NK-92 (cell line): ENCODE measurements around the gene LOX.
"Not testable (repeated sequence)": the region's sequence is repeated elsewhere in the genome, so short reads cannot be mapped to it uniquely, and the experiment has no call there.

Source experiments
- DNase-seq: peaks from one replicate; lab custom pipeline; 2025; ENCODE audit not compliant: unreplicated experiment; lab: John Stamatoyannopoulos, UW

LOX gene

DNA sequence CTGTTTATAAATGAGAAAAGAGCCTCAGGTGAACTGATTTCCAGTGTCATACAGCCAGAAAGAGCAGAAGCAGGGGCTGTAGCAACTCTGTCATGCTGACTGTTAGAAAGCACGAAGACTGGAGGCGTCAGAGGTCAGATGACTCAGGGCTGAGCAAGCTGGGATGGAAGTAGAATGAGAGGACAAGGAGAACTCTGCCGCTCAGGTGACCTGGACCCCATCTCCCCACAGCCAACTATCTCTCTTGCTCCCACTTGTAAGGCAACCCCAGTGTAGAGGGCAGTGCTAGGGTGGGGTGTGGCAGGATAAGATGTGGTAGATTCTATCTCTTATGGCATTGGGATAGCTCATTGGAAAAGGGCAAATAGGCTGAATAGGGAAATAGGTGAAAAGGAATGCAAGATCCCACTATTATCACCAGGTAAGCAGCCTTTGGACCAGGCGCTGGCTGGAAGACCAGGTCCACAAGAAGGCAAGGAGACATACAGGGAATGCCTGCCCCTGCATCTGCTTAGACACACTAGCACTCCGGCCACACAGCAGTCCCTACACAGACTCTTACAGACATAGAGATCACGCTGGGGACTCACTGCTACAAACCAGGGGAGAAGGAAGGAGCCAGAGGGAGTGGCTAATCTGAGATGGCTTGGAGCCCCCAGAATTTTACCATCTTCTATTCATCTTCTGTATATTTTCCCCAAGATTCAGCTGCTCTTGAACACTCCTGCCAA is 21.2 kb upstream of the LOX start:
- DNase-seq, result no peak

DNA sequence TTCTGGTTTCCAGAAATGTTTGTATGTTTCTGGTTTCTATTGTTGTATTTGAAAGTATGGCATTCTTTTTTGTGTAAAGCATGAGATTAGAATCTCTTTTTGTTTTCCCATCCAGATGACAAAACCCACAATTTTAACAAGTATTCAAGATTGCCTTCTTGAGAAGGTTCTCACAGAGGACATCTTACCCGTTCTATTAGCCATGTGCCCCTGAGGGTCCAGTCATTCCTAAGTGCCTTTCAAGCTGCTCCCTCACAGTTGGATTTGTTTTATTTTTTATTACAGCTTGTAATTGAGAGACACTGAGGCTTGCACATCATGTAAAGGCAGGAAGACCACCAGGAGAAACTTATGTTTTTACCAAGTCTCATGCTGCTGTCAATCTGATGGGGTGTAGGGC is 19.3 kb upstream of the LOX start:
- DNase-seq, result no peak

DNA sequence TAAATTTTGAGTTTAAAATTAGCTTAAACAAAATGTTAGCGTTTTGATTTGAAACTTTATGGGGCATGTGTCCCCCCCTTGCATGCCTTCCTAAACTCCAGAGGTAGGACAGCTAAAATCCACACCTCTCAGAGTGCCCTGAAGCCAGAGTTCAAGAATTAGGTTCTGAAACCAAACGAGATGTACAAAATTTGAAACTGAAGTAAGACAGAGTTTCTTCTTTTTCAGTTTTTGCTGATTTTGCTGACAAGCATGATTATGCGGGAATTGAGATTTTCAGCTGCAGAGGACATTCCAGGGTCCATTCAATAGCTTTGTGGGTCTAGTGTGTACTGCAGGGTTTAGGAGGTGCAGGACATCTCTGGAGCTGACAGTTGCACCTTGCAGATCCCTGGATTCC is 17.1 kb upstream of the LOX start:
- DNase-seq, result no peak

DNA sequence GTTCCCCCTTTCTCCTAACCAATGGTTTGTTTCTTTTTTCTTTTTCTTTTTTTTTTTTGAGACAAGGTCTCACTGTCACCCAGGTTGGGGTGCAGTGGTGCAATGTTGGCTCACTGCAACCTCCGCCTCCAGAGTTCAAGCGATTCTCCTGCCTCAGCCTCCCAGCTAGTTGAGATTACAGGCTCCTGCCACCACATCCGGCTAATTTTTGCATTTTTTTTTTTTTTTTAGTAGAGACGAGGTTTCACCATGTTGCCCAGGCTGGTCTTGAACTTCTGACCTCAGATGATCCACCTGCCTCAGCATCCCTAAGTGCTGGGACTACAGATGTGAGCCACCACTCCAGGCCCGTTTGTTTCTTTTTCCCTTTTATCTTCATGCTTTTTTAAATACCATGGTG is 16.2 kb upstream of the LOX start:
- not testable (repeated sequence) for DNase-seq

DNA sequence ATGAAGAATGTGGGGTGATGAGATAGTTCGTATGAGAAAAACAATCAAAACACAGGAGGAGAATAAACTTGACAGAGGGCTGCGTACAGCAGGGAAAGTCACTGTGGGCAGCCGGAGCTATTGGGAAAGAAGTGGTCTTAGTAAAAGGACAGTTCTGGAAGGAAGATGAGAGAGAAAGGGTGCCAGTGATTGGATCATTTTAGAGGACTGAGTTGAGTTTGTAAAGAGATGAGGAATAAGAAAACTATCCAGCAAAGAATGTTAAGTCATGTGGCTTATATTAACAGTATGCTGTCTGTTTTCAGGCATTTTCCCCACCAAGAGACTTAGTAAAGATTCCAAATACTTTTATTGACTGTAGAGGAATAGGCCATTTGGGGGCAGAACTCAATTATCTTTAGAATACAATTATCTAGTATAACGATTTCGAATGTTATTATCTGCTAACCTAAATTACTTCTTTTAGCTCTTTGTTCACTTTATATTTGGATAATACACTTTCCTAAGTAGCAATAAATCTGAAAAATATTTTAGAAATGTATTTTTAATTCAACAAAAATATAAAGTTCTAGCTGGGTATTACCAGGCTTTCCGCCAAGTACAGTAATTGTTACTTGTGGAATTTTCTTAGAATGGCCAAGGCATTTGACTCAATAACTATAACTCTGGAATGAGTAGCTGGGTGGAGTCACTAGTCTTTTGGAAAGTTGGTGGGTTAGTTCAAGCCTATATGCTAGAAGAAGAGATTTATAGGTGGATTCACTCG is 15.5 kb upstream of the LOX start:
- DNase-seq, result no peak

DNA sequence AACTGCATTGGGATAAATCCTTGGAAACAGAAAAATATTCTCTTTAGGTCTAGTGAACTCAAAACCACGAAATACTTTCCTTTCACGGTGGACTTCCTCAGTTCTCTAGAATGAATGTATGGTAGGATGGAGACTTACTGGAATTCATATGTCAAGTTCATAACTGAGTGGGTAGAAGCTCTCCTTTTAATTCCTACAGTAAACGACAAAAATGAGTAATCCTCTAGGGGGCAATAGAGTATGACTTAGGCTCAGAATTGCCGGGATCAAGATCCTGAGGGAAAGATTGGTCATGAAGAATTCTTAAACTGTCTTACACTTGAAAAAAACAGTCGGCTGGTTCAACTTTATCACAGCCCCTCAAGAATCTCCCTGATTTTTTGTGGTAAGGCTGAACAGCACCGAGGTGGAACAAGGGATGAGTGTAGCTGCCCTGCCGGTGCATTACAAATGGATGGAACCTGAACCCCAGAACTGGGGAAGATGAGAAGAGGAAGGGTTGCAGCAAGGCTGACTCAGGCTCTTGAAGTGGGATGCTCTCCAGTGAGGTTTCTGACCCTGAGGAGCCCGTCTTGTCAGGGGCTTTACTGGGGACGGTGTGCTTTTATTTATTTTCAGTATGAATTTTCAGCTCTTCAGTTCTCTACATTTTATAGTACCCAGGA is 14.0 kb upstream of the LOX start:
- DNase-seq, result no peak

DNA sequence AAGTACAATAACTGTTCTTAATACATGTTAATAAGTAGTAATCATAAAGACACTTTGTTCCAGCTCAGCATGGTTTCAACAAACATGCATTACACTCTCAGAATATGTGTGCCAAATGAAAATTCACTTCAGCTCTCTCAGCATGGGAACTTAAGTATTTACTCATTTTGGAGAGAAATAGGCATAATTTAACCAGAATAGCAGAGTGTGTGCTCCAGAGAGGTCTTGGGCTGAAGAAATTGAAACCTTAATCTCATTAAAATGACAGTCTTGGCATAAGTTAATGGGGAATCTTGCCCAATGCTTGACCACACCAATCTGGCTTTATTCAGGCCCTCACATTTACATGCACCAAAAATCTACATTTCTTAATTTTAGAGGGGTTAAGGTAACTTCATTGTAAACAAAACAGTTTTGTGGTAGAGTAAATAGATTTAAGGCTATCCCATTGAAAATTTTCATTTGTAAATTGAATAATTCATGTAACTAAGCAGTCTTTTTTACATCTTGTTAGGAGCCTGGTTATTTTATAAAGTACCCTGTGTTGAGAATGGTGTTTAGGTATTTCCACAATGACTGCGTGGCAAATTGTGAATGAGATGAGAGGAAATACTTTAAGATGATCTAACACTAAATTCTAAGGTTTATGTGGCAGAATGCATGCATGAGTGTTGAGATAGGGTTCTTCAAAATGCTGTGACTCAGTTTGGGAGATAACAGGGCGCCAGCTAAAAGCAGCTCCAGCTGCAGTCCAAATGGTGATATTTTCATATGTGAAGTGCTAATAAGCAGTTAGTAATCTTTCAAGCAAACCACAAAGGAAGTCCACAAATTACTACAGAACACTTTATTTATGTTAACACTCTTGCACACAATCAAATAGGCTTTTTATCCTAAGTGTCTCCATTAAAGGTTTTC is 11.3 kb upstream of the LOX start:
- DNase-seq, result no peak

DNA sequence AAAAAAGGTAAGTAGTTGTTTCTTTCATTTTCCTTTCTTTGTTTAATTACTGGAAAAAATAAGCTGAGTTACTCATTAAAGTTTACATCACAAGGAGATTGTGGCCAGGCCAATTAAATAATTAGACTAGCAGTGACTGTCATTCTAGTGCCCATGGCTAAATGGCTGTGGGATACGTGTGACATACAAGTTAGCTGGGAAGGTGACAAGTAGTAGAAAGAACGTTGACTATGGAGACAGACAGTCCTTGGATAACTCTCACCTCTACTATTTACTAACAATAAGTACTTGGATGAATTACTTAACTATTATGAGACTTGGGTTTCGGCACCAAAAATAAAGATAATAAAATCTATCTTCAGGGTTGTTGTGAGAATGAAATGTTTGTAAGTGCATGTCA is 7.0 kb upstream of the LOX start:
- DNase-seq, result no peak

DNA sequence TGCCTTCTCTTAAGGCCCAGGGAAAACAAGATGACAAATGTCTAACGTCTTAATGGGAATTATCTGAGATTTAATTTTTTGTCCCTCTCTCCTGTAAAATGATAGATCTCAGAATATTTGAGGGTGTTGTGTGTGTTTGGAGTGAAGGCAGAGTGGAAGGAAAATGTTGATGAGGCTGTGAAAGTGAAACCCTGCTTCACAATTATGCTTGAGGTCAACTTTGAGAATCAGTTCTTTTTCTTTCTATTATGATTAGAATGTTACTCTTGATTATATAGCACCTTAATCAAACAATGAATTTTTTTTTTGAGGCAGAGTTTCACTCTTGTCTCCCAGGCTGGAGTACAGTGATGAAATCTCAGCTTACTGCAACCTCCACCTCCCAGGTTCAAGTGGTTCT is 5.5 kb upstream of the LOX start:
- no peak for DNase-seq

DNA sequence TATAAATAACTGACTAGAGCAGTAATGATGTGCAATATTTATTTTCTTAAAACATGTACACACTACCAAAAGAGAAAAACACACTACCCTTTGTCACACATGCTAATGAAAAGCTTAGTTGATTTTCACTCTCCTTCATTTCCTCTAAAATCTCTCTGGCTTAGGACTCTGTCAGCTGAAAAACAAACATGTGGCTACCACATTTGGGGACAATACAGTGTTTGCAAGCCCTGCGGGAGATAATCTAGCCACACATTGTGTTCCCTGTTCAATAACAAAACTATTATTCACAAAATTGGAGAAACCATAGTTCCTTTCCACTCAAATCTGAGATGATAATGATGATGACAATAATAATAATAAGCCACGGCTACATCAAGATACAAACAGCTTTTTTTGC is 3.5 kb upstream of the LOX start:
- no peak for DNase-seq

DNA sequence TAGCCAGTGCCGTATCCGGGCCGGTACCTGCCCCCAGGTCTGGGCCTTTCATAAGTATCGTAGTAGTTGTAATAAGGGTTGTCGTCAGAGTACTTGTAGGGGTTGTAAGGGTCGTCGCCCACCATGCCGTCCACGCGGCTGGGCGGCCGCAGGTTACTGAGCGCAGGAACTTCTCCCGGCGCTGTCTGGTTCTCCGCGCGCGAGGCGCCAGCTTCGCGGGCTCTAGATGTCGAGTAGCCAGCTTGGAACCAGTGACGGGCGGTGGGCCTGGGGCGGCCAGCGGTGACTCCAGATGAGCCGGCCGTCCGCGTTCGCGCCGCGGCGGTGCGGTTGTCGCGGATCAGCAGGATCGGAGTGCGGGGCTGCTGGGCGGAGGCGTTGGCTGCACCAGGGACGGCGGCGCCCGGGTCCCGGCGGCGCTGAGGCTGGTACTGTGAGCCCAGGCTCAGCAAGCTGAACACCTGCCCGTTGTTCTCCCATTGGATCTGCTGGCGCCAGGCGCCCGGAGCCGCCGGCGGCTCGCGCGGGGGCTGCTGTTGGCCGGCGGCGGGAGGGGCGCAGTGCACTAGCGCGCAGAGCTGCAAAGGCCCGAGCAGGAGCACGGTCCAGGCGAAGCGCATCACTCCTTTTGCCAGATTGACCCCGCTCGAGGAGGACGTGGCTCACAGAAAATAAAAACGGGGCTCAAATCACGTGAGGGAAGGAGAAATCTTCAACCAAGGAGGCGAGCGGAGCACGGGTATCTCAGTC is 518 bp downstream of the LOX start:
- no peak for DNase-seq

DNA sequence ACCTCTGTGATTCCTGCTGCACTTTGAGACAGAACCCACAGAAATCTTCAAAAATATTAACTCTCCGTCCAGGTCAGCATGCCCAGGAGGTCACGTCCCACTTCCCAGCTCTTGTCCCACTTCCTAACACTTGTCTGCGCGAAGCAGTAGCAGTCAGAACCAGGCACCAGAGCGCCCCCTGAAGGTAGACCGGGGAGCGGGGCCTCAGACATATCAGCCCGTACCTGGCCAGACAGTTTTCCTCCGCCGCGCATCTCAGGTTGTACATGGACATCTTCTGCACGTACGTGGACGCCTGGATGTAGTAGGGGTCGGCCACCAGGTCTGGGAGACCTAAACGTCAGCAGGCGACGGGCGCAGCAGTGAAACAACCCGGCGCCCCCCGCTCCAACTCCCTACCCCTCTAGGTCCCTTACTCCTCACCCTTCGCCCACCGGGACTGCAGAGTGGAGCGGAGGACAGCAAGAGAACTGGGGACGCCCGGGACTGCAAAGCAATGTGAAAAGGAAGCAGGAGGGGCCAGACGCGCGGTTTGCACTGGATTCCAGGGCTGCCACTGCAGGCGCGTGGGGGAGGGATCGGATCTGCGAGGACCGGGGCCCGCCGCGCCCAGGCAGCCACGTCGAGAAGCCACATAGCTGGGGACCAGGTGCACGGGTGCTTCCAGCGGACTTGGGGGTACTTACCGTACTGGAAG is 1.2 kb downstream of the LOX start:
- DNase-seq, result no peak

DNA sequence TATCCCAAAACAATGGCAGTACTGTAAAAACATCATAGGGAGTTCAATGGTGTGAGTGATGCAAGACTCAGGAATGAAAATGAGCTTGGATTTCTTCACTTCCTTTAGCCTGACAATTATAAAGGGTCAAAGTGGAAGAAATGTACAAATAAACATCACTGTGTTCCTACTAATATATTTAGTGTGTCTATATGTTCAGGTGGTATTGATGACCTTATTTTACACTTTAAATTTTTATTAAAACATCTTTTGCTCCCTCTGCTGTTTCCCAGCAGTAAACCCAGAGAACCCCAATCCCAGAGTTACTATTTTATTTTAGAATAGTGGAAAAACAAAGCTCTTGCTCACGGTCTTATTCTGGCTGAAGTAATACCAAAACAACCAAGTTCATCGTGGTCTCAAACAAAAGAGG is 2.0 kb downstream of the LOX start:
- no peak for DNase-seq

DNA sequence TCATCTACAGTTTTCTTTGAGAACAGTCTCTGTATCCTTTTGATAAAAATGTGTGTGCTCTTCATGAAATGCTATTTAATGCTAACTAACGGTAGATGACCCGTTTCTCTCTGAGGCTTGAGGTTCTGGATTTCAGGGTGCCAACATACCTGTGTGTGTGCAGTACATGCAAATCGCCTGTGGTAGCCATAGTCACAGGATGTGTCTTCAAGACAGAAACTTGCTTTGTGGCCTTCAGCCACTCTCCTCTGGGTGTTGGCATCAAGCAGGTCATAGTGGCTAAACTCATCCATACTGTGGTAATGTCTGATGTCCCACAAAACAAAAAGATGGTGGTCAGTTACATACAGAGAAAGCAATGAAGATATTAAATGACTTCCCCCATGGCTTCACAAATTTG is 4.2 kb downstream of the LOX start:
- no peak for DNase-seq

DNA sequence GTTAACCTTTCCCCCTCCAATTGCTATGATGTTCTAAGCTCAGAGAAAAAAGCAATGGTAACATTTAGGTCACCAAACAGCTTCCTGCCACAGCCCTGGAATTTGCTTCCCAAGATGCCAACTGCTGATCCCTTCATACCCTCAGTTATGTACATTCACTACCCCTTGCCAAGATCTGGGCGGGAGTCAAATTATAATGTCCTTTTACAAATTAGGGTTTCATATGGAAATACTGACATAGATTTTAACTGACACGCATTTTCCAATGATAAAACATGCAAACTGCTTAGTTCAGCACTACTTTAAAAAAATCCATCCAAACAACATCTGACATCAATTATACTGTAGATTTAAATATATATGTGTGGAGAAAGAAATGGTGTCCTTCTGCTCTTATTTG is 5.0 kb downstream of the LOX start:
- DNase-seq, result no peak

DNA sequence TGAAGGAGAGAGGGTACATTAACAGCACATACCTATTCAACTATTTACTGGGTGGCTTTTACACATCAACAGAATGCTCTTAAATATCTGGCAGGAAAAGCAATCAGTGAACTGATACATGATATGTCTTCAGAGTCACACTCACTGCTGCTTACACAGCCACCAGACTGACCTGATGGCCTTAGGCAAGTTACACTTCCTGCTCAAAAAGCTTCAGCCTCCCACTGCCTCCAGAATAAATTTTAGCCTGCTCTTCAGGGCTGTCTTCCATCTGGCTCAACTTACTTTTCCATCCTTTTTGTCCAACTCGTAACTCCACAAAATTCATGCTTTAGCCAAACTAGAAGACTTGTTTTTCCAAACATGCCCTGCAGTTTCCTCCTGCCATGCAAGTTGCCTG is 10.7 kb downstream of the LOX start:
- DNase-seq, result no peak

DNA sequence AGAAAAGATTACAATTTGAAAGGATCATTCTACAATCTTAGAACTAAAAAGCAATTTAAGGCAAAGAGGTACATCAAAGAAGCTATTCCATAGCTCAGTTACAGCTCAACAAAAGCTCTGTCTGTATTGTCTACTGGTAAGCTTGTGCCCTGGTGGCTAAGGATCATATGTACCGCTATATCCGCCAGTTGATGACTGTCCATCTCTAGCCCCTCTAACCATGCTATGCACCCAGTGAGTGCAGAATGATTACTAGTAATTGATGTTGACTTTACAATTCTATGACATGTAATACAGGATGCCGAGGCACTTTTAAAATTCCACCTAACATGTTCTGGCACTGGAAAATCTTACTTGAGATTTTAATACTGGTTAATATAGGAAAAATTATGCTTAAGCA is 13.1 kb downstream of the LOX start:
- no peak for DNase-seq

DNA sequence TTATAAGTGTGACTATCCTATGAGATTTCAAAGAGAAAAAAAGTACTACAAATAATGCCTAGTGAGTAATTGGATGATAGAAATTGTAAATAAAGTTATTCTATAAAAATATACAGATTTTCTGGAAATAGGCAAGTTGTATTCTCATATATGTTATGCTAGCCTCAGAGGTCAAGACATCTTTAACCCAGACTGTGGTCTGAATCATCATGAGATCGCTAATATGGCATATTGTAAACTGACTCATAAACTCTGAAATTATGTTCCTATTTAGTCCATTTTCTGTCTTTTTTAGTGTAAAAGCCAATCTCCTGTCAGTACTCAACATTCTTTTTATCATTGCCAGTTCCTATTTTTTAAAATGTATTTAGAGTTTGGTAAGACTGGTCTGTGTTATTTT is 14.2 kb downstream of the LOX start:
- DNase-seq, result no peak

DNA sequence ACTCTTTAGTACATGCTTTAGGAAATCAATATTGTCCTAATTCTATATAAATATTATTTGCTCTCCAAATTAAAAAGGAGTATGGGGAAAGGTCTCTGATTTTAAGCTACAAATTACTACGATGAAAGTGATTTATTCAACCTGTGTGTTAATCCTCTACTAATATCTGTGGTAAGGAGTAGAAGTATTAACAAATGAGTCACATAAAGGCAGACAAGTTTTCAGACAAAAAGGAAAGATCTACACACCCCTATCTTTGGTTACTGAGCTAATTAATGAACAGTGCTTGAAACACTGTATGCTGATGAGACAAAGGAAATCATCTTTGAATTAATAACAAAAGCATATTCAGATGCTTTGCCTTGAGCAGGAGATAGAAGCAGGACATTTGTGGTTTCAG is 15.9 kb downstream of the LOX start:
- DNase-seq, result no peak

DNA sequence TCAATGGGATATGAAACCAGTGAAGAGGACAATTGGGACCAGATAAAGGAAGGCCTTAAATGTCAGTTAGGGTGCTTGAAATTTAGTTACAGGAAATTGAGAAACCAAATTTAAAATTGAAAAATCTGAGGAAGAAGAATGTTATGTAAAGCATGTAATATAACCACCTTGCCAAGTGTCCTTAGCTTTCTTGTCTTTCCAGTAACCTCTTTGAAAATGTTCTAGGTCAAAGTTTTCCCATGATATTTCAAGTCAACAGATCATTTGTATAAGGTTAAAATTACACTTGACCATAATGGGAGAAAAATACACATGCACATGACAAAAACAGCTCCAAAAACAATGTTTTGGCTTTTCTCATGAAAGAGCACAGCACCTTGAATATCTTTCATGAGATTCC is 21.1 kb downstream of the LOX start:
- no peak for DNase-seq
